Right lobe of liver (tissue), 4 donors: ENCODE measurements around the gene VDR.

ENCODE experiments used
- POLR2A ChIP-seq: fragments of 450-650 bp; IDR thresholded peaks from one replicate; pipeline ENCODE4 v1.6.1; 2017; ENCODE audit warnings: antibody characterized with exemption, mild to moderate bottlenecking
- TF ChIP-seq, protein P1 (sequence below), 4 donors: fragments of 200-600 bp in 3 of 4; fragments of 450-650 bp in 1 of 4; IDR thresholded peaks; one replicate each; pipeline versions ENCODE4 v1.5.1 to v1.8.0; 2016 to 2022; ENCODE audit warnings: antibody characterized with exemption in 4 of 4, mild to moderate bottlenecking in 2 of 4
- donor health status: DM: no; HTN: no; CAD: no.
- donor health status: DM: no; HTN: no; CAD: no.
- donor health status: DM: no; HTN: yes; CAD: no.

GRCh38 chr12:47825173-47825639, 79.6 kb downstream of the VDR start:
- TF ChIP-seq, protein P1, sequence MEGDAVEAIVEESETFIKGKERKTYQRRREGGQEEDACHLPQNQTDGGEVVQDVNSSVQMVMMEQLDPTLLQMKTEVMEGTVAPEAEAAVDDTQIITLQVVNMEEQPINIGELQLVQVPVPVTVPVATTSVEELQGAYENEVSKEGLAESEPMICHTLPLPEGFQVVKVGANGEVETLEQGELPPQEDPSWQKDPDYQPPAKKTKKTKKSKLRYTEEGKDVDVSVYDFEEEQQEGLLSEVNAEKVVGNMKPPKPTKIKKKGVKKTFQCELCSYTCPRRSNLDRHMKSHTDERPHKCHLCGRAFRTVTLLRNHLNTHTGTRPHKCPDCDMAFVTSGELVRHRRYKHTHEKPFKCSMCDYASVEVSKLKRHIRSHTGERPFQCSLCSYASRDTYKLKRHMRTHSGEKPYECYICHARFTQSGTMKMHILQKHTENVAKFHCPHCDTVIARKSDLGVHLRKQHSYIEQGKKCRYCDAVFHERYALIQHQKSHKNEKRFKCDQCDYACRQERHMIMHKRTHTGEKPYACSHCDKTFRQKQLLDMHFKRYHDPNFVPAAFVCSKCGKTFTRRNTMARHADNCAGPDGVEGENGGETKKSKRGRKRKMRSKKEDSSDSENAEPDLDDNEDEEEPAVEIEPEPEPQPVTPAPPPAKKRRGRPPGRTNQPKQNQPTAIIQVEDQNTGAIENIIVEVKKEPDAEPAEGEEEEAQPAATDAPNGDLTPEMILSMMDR (IDR thresholded peaks at IDR 0.05), result no peak
- no peak for TF ChIP-seq POLR2A
